K562 (cell line): ENCODE results near the gene TRIP10. TPM values are rescaled to one million over a fixed set of nuclear protein-coding genes. Genes with fewer than 3 reads are reported as not detected.

Source experiments
- ATAC-seq: fragments of 200-7000 bp; cut with Tn5 transposase; 3 replicates; pipeline ENCODE4 v1.9.1; 2020; ENCODE audit warnings: moderate library complexity
- BruUV-seq: library from RNA; stranded (reverse); fragments of 400-500 nt; replicated peaks from 2 replicates; lab custom pipeline; 2021; lab: Mats Ljungman, UMichigan
- CTCF ChIA-PET: fragments of 300-600 bp; formaldehyde crosslinking; extraction: SDS; loops from one replicate; lab custom pipeline; 2021; ENCODE audit warnings: low intra/inter-chr PET ratio; lab: Yijun Ruan, JAX
- POLR2A ChIA-PET: fragments of 300-600, 350-650 bp; sonication (Branson Sonifier 250); formaldehyde crosslinking; extraction: SDS; loops from one replicate; lab custom pipeline; 2021; ENCODE audit warnings: antibody characterized with exemption, inconsistent platforms; lab: Yijun Ruan, JAX
- DNase-seq, 4 experiments: peaks; one replicate each; pipeline versions ENCODE4 v3.0.0 to v3.0.0-alpha.2; 2011 to 2018; ENCODE audit warnings: low spot score in 3 of 4, mixed read lengths in 3 of 4; ENCODE audit errors: extremely low read depth in 1 of 4
- FAIRE-seq: peaks from 2 replicates; lab custom pipeline; 2011; peaks lifted over from hg19 to GRCh38; lab: Jason Lieb, UNC
- H2AFZ ChIP-seq: 2 replicates; pipeline ENCODE4 v1.6.0; 2011; ENCODE audit warnings: low read depth, low read length, control low read depth, inconsistent platforms
- H3K27ac ChIP-seq: fragments of 200-600 bp; 3 replicates; pipeline ENCODE4 v1.8.0; 2011; ENCODE audit warnings: low read depth, mild to moderate bottlenecking, control low read depth, inconsistent platforms, low read length, moderate library complexity, mixed read lengths; ENCODE audit errors: extremely low read depth
- H3K27me3 ChIP-seq, 2 experiments: fragments of 300-600 bp in 1 of 2; 2 replicates in 1 of 2; 3 replicates in 1 of 2; pipeline versions ENCODE4 v1.6.0 to v1.8.0; 2011; ENCODE audit warnings: inconsistent platforms in 2 of 2, low read length in 2 of 2, mild to moderate bottlenecking in 1 of 2, mixed read lengths in 1 of 2, moderate library complexity in 1 of 2; ENCODE audit not compliant: control insufficient read depth in 2 of 2, insufficient read depth in 2 of 2
- H3K36me3 ChIP-seq: fragments of 300-600 bp; 3 replicates; pipeline ENCODE4 v1.8.0; 2011; ENCODE audit warnings: mild to moderate bottlenecking, low read length, inconsistent platforms; ENCODE audit not compliant: control insufficient read depth, insufficient read depth
- H3K4me1 ChIP-seq, 2 experiments: fragments of 200-600 bp in 1 of 2; replicated peaks in 1 of 2; 2 replicates in 1 of 2; 3 replicates in 1 of 2; pipeline versions ENCODE4 v1.5.1 to v1.8.0; 2011; ENCODE audit warnings: inconsistent platforms in 2 of 2, low read length in 2 of 2, mild to moderate bottlenecking in 1 of 2, mixed read lengths in 1 of 2, moderate library complexity in 1 of 2; ENCODE audit not compliant: control insufficient read depth in 2 of 2, insufficient read depth in 2 of 2
- H3K4me2 ChIP-seq: 2 replicates; pipeline ENCODE4 v1.6.1; 2011; ENCODE audit warnings: low read length, control low read depth, inconsistent platforms, mixed read lengths; ENCODE audit not compliant: insufficient read depth
- H3K4me3 ChIP-seq: fragments of 200-600 bp; sonication (generic), shearing (Covaris generic); 2 replicates; pipeline ENCODE4 v1.5.1; 2016; ENCODE audit warnings: control low read depth, inconsistent platforms
- H3K79me2 ChIP-seq: fragments of 200-600 bp; 3 replicates; pipeline ENCODE4 v1.8.0; 2011; ENCODE audit warnings: low read length, inconsistent platforms; ENCODE audit not compliant: control insufficient read depth, insufficient read depth
- H3K9ac ChIP-seq, 2 experiments: 2 replicates each; pipeline versions ENCODE4 v1.6.0 to v1.6.1; 2011; ENCODE audit warnings: low read depth in 2 of 2, low read length in 2 of 2, control low read depth in 1 of 2, inconsistent platforms in 1 of 2, mild to moderate bottlenecking in 1 of 2, mixed read lengths in 1 of 2; ENCODE audit not compliant: insufficient read depth in 1 of 2
- H3K9me1 ChIP-seq: one replicate; pipeline ENCODE4 v1.6.0; 2011; ENCODE audit warnings: inconsistent platforms, mild to moderate bottlenecking, low read length, moderate library complexity; ENCODE audit not compliant: control insufficient read depth, insufficient read depth
- H3K9me3 ChIP-seq: replicated peaks from 2 replicates; pipeline ENCODE4 v1.5.1; 2011; ENCODE audit warnings: low read depth, low read length, inconsistent platforms; ENCODE audit not compliant: control insufficient read depth, insufficient read depth
- H4K20me1 ChIP-seq: replicated peaks from 2 replicates; pipeline ENCODE4 v1.6.1; 2011; ENCODE audit warnings: low read length, inconsistent platforms, mixed read lengths; ENCODE audit not compliant: control insufficient read depth, insufficient read depth
- EGR1 ChIP-seq: fragments of 450-650 bp; conservative IDR thresholded peaks from 2 replicates; pipeline ENCODE4 v1.6.1; 2017; ENCODE audit warnings: mild to moderate bottlenecking
- HDAC1 ChIP-seq, 2 experiments: fragments of 450-650 bp; IDR thresholded peaks; 2 replicates each; pipeline ENCODE4 v1.6.1; 2016 to 2017; ENCODE audit warnings: inconsistent platforms in 1 of 2, mild to moderate bottlenecking in 1 of 2, moderate library complexity in 1 of 2
- PHF8 ChIP-seq: fragments of 200-600 bp; sonication (generic); IDR thresholded peaks from 2 replicates; pipeline ENCODE4 v1.6.1; 2012; ENCODE audit warnings: mixed run types, mild to moderate bottlenecking, inconsistent platforms, low read length, moderate library complexity, borderline replicate concordance
- SMARCC2 ChIP-seq: fragments of 450-650 bp; IDR thresholded peaks from 2 replicates; pipeline ENCODE4 v1.6.1; 2017; ENCODE audit warnings: antibody characterized with exemption, moderate library complexity, mild to moderate bottlenecking, low read depth
- WGBS: fragments of 100-300 bp; shearing (Covaris generic); methylation state at CpG from one replicate; pipeline ENCODE4 v1.1.6; 2016; ENCODE audit warnings: low coverage, mixed read lengths; ENCODE audit not compliant: insufficient coverage; ENCODE audit errors: missing lambda C conversion rate; 5-methylcytosine and 5-hydroxymethylcytosine counted together
- in situ Hi-C: fragments of 300-500 bp; cut with MboI; formaldehyde crosslinking; loops from 4 replicates; pipeline ENCODE4 v1.15.0; 2018; ENCODE audit warnings: inconsistent platforms, mixed read lengths
- intact Hi-C: fragments of 100-400 bp; cut with micrococcal nuclease; formaldehyde crosslinking; loops from 2 replicates; pipeline ENCODE4 v1.14.2; 2022
- polyA plus RNA-seq, 8 experiments: library from polyadenylated mRNA; depleted of rRNA in 4 of 8; stranded (reverse) in 5 of 8; unstranded in 3 of 8; fragments of >200 nt; fragmentation: Nextera tagmentation in 2 of 8; fragmentation: Illumina TruSeq in 1 of 8; extraction: Ambion mirVana in 2 of 8; extraction: Trizol in 1 of 8; gene quantifications; 2 replicates each; pipeline versions ENCODE4 v1.2.1 to v1.2.3, GENCODE V29; 2011 to 2014; ENCODE audit warnings: inconsistent platforms in 1 of 8, missing spikeins in 1 of 8
- total RNA-seq, 7 experiments: library from RNA; depleted of rRNA in 6 of 7; stranded (reverse); fragments of >200 nt in 6 of 7; fragmentation: Illumina TruSeq in 2 of 7; extraction: Trizol in 2 of 7; gene quantifications; 2 replicates each; pipeline versions ENCODE4 v1.2.1 to v1.2.3, GENCODE V29; 2011 to 2021; ENCODE audit warnings: low replicate concordance in 1 of 7
- TF ChIP-seq, protein P1 (sequence below), 2 experiments: fragments of 450-650 bp; conservative IDR thresholded peaks; 2 replicates each; pipeline ENCODE4 v1.6.1; 2017; ENCODE audit warnings: mild to moderate bottlenecking in 2 of 2, moderate library complexity in 2 of 2
- TF ChIP-seq, protein P2 (sequence below): fragments of 450-650 bp; formaldehyde crosslinking; conservative IDR thresholded peaks from 2 replicates; pipeline ENCODE4 v1.4.0; 2022; ENCODE audit warnings: mild to moderate bottlenecking, missing genetic modification characterization

The TRIP10 gene
- total and polyA plus RNA-seq, 9 of the 15 experiments (the other 6 are each of a cell fraction or from before 2014, with no cell fraction given) = 1.2 to 66.8 (median 36.1) TPM

DNA sequence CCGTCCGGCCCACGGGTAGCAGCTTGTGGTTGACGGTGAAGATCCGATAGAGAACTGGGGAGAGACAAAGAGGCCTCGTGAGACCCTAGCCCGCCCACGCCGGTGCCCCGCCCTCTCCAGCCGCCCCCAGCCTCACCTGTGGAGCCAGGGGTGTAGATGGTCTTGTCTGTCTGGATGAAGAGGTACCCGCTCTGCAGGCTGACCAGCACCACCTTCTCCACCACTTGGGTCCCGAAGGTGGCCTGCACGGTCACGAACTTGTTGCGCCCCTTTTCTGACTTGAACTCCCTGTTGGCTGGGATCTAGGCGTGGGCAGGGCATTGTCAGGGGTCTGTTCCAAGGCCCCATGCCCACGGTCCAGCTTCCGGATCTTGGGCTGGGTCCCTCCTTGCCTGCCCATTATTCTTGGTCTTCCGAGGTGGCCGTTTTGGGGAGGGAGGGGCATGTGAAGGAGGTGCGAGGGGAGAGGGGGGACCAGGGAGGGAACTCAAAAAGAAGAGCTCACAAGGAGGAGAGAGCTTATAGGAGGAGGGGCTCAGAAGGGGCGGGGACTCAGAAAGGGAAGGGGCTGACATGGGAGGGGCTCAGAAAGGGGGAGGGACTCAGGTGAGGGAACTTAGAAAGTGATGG, 21.3 kb upstream of the TRIP10 start:
- Histone ChIP-seq H3K9me3 (no peaks in the 10 kb centered on the region), H3K4me3 (peak overlapping the region; percentile 37), H3K79me2 (no peaks in the 10 kb centered on the region), H3K36me3 (no peaks in the 10 kb centered on the region), H3K4me2 (peak overlapping the region; percentile 77), H3K9me1 (no peaks in the 10 kb centered on the region), H2AFZ (peak overlapping the region; percentile 96), H3K27me3 (no peaks in the 10 kb centered on the region), H3K27ac (peak overlapping the region; percentile 55; the same call in 1 of the 3 replicates), H4K20me1 (no peaks in the 10 kb centered on the region), H3K9ac (peak overlapping the region in 1 of 2 experiments; percentile 75; a peak in 3 of 4 replicates), H3K4me1 (peaks cover 36 to 38% of the 10 kb centered on the region in 2 experiments)
- DNase-seq (peak in 2 of 4 experiments; percentile 20 to 24), ATAC-seq (no peak; the same call in 1 of the 3 replicates), FAIRE-seq (no peak)
- TF ChIP-seq, protein P1, sequence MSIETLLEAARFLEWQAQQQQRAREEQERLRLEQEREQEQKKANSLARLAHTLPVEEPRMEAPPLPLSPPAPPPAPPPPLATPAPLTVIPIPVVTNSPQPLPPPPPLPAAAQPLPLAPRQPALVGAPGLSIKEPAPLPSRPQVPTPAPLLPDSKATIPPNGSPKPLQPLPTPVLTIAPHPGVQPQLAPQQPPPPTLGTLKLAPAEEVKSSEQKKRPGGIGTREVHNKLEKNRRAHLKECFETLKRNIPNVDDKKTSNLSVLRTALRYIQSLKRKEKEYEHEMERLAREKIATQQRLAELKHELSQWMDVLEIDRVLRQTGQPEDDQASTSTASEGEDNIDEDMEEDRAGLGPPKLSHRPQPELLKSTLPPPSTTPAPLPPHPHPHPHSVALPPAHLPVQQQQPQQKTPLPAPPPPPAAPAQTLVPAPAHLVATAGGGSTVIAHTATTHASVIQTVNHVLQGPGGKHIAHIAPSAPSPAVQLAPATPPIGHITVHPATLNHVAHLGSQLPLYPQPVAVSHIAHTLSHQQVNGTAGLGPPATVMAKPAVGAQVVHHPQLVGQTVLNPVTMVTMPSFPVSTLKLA (conservative IDR thresholded peaks at IDR 0.05) = 0 out of 4 replicates have a peak, but pooled peaks of 1 of the 2 experiments have one; percentile 8
- TF ChIP-seq SMARCC2 (no peak), PHF8 (peak; percentile 20; the same call in 1 of the 2 replicates), HDAC1 (IDR thresholded peaks at IDR 0.05) (peak in 1 of 2 experiments; percentile 37; a peak in 1 of 4 replicates), EGR1 (peak; percentile 72)
- TF ChIP-seq, protein P2, sequence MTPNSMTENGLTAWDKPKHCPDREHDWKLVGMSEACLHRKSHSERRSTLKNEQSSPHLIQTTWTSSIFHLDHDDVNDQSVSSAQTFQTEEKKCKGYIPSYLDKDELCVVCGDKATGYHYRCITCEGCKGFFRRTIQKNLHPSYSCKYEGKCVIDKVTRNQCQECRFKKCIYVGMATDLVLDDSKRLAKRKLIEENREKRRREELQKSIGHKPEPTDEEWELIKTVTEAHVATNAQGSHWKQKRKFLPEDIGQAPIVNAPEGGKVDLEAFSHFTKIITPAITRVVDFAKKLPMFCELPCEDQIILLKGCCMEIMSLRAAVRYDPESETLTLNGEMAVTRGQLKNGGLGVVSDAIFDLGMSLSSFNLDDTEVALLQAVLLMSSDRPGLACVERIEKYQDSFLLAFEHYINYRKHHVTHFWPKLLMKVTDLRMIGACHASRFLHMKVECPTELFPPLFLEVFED (CRISPR knock-in tag) = 0 out of 2 replicates have a peak, but pooled peaks have one; percentile 12
- ChIA-PET CTCF (interaction anchor here (1.0 kb wide), 1 partner anchor 145 kb away, joined by 3 read pairs; no protein-coding TSS in a partner anchor), POLR2A (interaction anchor here (0.6 to 0.7 kb wide), 3 partner anchors 19 to 523 kb away, joined by 3 to 4 read pairs (median 3); partner anchors contain the start of gene GPR108)
- 11% methylated on average over 19 of the region's 23 CpGs for whole genome bisulfite sequencing
- in situ Hi-C loops = no loop called here
- no TSS peak for BruUV-seq
- intact Hi-C loops = loop anchor here (2.0 kb wide), 1 partner anchor 19 kb away; the partner anchor contains the start of gene GPR108
